Mammary epithelial cell (primary cell): ENCODE data around the gene OCA2.

Experiments used
- EZH2 ChIP-seq: IDR thresholded peaks from 2 replicates; pipeline ENCODE4 v1.6.1; 2012; ENCODE audit warnings: low read length, inconsistent platforms, borderline replicate concordance
- TF ChIP-seq, protein P1 (sequence below), 2 donors: IDR thresholded peaks in 1 of 2; conservative IDR thresholded peaks in 1 of 2; 2 replicates each; pipeline ENCODE4 v1.5.1; 2011 to 2012; ENCODE audit warnings: inconsistent platforms in 2 of 2, low read length in 2 of 2, mild to moderate bottlenecking in 2 of 2, control low read depth in 1 of 2, low read depth in 1 of 2; ENCODE audit not compliant: insufficient read depth in 1 of 2; ENCODE audit errors: extremely low read depth in 1 of 2

DNA sequence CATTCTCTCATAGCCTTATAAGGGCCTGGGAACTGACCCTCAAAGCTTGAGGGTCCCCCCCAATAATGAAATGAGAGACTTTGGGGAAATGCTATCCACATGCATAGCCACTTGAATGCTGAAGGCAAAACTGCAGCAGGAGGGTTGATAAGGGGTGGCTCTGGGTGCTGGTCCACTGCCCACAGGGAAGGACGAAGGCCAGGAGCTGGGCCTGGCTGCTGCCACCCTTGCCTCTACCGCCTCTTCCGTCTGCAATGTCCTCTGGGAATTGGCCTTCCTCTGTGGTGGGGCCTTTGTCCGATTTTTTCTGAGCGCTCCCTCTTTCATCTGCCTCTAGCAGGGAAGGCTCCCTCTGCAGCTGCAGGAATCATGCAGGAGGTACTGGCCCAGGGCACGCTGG lies 41.0 kb downstream of the OCA2 start:
- TF ChIP-seq, protein P1, sequence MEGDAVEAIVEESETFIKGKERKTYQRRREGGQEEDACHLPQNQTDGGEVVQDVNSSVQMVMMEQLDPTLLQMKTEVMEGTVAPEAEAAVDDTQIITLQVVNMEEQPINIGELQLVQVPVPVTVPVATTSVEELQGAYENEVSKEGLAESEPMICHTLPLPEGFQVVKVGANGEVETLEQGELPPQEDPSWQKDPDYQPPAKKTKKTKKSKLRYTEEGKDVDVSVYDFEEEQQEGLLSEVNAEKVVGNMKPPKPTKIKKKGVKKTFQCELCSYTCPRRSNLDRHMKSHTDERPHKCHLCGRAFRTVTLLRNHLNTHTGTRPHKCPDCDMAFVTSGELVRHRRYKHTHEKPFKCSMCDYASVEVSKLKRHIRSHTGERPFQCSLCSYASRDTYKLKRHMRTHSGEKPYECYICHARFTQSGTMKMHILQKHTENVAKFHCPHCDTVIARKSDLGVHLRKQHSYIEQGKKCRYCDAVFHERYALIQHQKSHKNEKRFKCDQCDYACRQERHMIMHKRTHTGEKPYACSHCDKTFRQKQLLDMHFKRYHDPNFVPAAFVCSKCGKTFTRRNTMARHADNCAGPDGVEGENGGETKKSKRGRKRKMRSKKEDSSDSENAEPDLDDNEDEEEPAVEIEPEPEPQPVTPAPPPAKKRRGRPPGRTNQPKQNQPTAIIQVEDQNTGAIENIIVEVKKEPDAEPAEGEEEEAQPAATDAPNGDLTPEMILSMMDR (conservative IDR thresholded peaks at IDR 0.05 in 1 of 2, IDR thresholded peaks at IDR 0.05 in 1 of 2; ENCODE audit: extremely low read depth in 1 of 2, insufficient read depth in 1 of 2, low read depth in 1 of 2, low read length in 2 of 2): no peak
- no peak for TF ChIP-seq EZH2
